ENCODE measurements around the gene HPX. TPM values are rescaled to one million over a fixed set of nuclear protein-coding genes. Genes with fewer than 3 reads are reported as not detected.
A peak's percentile ranks its signal among the peaks of the same experiment; 100 is the strongest.

HPX gene
- total RNA-seq, 1 donor from 2014 or later, result 5,455 TPM

DNA sequence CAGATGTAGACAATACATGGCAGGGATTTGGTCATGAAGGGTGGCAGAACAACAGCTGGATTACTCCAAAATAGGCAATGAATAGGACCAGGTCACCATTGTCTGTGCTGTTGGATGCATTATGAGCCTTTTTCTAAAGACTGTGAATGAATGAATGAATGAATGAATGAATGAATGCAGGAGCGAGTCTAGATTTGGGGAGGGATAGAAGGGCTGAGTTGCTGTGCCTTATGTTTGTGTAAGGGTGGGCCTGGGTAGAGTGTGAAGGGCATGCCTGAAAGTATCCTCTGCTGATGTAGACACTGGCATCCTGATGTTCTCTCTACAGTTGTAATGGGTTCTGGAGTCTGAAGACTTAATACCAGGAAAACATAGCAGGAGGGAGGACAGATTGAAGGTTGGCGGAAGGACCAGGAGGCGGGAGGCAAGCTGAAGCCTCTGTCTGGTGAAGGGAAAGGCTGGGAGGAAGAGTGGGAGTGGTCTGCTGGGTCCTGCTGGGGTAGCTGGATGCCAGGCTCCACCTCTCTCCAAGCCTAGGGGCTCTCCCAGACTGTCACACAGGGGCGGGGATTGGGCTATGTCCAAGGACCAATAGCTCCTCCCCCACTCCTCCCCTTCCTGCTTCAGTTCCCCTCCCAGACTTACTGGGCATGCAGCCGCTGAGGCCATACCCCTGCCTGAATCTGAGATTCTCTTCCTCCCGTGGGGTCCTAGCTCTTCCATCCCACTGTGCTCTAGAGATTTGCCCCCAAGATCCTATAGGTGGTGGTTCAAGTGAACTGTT is 28.1 kb upstream of the HPX start:
- DNase-seq (ENCODE audit: low spot score), result peak; percentile 76
- peak; percentile 56 for ATAC-seq

DNA sequence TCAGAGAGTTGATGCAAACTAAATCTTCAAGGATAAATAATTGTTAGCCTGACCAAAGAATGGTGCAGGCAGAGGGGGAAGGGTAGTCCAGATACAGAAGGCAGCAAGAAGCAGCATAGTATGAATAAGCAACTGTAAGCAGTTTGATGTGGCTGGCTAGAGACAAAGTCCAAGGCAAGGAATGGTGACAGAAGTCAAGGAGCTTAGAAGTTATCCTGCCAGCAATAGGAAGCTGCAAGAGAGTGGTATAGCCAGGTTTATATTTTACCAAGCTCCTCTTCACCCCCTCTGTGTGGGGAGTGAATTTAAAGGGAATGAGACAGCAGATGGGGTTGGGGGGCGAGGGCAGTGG is 18.3 kb upstream of the HPX start:
- ATAC-seq (no peak), DNase-seq (ENCODE audit: low spot score) (no peak)

DNA sequence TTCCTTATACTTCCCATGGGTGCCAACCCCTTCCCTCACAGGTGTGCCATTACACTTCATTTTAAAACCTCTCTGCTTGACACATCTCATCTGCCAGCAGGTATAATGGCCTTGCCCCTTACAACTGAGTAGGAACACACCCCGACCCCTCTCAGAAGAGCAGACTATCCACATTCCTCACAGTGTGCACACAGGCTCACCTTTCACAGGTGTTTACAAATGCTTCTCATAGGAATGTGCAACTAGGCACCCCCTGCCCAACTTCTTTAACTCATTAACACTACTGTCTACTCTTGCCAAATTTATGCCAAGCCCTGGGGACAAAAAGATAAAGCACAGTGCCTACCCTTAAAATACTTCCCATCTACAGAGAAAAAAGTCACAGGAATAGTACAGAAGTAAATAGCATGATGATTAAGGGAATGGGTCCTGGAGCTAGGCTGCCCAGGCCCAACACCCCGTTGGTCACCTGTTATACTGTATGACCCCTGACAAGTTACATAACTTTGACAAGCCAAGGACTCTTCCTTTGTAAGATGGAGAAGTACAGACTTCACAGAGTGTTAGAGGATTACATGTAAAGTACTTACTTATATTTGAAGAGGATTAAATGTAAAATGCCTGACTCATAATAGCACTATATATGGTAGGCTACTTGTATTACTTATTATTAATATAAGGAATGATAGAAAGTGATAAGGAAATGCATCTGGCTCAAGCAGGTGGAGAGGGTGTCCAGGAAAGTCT is 17.7 kb upstream of the HPX start:
- DNase-seq (ENCODE audit: low spot score) (no peak), ATAC-seq (no peak)

DNA sequence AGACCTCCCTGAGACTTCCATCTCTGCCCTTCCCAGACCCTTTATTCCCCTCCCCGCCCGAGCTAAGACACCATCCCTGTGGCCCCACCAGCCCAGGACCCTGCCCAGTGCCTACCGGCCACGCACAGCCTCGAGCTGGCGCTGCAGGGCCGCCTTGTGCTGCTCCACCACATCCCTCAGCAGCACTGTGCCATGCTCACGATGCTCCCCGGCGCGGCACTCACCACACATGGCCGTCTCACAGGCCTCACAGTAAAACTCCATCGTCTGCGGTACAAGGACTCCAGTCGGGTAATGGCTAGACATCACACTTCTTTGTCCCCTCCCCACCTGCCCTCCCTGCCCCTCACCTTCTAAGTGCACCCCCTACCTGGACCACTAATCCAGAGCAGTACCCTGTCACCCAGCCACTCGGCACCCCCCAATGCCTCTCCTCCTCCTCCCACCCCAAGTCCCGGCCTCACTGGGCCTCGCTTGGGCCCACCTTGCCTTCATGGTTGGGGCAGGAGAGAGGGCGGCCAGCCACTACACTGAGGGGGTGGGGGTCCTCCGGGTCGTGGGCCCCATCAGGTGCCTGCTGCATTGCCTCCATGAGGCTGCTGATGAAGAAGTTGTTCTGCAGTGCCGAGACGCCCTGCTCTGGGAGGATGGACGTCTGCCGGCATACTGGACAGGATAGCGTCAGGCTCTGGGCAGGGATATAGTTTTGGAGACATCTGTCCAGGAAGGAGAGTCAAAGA is 17.0 kb upstream of the HPX start:
- DNase-seq (ENCODE audit: low spot score) (no peak), ATAC-seq (no peak)

DNA sequence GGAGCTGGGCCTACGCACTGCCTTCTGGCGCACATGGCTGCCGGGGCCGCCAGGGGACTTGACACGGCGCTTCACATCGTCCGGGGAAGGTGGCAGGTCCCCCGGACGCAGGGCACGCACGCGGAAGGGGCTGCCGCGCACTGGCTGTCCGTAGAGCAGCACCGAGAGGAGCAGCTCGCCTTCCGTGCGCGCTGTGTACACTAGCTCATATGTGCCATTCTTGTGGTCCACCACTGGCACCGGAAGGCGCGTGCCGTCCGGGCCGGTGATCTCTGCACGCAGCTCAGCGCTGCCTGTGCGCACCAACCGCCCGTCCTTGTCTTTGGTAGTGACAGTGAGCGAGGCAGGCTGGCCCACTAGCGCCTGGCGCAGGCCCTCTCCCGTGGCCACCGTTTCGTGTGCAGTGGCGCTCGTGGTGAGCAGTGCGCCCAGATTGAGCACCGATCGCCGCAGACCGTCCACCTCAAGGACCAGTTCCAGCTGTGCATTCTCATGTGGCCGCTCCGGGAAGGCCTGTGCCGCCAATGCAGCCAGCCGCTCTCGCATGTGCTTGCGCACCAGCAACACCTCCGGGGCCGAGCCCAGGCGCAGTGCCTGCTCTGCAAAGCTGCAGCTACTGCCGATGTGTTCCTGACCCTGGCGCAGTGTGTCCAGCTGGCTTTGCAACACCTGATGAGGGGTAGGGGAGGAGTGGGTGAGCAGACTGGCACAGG is 15.7 kb upstream of the HPX start:
- no peak for ATAC-seq
- DNase-seq (ENCODE audit: low spot score), result no peak

DNA sequence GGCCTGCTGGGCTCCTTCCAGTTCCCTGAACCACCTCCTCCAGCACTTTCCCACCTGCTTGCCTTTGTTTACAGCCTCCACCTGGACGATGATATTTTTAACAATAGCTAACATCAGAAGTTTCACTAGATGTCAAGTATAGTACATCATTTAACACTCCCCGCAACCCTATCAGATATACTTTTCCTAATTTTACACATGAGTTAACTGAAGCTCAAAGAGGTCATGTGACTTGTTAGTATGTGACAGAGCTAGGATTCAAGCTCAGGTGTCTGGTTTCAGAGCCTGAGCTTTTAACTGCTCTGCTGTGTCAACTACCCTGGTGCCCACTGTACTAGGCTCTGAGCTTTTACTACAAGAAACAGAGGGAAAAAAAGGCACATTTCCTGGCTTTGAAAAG is 14.3 kb upstream of the HPX start:
- DNase-seq (ENCODE audit: low spot score), result no peak
- ATAC-seq, result no peak

DNA sequence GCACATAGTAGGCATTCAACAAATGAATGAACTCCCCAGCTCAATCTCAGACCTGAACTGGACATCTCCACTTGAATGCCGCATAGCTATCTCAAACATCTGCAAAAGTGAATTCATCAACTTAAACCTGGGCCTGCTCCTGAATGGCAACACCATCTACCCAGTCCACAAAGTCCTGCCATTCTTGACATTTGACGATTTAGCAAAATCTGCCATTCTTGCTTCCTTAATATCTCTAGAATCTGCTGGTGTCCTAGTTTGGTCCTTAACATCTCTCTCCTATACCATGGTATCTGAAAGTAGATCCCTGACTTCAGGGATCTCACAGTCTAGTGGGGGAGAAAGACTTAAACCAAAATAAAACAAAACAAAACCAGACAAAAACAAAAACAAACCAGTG is 12.4 kb upstream of the HPX start:
- ATAC-seq, result no peak
- DNase-seq (ENCODE audit: low spot score), result no peak

DNA sequence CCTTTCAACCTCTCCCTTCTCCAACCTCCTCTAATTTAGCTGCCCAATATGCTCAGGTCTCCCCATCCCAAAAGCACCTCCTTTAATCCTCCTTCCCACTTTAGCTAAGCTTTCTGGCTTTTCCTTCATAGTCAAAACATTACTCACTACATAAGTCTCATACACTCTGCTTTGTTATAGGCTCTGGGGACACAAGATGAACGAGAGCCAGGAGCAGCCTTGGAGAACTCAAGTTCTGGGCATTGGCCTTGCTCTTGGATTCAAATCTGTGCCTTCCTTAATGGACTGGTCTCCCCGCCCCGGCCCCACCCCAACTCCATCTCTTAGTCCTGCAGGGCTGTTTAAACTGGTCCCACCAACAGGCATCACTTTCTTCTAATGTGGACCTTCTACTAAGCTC is 11.4 kb upstream of the HPX start:
- DNase-seq (ENCODE audit: low spot score) (no peak), ATAC-seq (no peak)

DNA sequence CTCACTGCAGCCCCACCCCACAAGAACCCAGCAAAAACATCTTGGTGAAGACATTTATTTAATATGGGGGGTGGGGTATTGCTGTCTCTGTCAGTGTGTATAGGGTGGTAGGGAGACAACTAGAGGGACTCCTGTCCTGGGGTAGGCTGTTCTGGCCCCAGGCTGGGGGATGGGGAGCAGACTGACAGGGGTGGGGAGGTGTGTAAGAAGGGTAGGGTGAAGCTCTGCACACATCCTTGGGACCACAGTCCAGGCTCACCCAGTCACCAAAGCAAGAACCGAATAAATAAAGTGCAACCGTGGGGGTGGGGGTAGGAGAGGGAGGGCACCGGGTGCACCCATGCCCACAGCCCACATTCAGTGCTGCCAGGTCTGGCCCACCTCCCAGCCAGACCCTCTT is 7.8 kb upstream of the HPX start:
- DNase-seq (ENCODE audit: low spot score), result no peak
- no peak for ATAC-seq

DNA sequence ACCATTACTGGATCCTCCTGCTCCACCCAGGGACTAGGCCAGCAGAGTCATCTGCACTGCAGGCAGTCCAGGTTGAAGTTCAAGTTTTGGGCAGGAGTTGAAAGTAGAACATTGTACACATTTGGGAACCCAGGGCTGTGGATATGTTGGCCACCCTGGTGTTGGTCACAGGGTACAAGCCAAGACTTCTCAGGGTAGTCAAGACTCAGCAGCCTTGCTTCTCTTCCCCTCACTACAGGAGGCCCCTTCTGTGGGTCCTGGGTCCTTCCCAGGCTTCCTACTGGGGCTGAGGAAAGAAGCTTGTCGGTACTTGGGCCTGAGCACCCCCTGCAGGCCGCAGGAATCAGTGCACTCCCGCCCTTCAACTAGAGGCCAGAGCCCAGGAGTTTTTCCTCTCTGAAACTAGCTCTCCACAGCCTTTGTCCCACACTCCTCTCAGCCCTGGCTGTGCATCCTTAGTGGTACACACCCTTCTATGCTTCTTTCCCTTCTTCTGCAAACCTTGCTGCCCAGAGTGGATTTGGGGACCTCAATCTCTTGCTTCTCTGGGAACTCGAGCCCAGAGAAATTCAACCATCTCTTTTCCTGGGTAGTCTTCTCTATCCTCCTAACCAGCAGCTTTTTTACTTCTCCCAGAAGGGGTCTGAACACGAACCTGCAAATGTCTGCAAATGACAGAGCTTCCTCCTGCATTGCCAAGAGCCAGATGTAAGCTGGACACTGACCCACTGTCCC is 2.6 kb upstream of the HPX start:
- ATAC-seq, result peak; percentile 63
- peak; percentile 78 for DNase-seq (ENCODE audit: low spot score)

DNA sequence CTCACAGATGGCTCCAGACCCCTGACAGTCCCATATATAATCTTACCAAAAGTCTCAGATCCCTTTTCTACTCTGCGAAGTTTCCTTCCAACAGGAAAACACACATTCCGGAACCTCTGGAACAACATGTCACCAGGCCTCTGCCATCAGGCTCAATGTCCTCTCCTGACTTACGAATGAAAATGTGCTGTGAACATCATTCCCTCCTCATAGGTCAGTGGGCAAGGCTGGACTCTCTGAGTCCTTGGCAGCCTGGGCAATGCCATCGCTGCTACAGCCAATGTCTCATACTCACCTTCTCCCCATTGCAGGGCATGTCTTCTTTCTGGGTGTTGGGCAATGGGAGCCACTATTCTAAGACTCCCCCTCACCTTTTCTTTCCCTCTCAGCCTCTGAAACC is 1.7 kb upstream of the HPX start:
- ATAC-seq (peak; percentile 51), DNase-seq (ENCODE audit: low spot score) (peak; percentile 81)

DNA sequence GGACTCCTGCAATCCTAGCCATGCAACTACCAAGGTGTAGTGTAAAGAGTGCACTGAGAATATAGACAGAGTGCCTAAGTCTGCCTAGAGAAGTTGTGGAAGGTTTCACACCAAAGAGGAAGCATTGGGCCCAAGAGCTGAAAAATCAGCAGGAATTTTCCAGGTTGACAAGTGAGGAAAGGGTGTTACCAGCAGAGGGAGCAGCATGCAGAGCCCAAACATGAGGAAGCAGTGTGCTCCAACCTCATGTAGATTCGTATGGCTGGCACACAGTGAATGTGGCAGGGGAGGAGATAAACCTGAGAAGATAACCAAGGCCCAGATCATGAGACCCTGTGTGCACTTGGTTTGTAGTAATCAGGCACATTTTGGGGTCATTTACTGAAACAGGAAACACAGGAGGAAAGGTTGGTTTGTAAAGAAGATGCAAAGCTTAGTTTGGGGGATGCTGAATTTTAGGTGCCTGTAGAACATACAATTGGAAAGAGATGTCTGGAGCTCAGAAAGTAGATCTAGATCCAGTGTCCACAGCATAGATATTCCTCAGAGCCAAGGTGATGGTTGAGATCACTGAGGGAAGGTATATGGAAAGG is 1.7 kb downstream of the HPX start:
- DNase-seq (ENCODE audit: low spot score), result no peak
- peak; percentile 8 for ATAC-seq

DNA sequence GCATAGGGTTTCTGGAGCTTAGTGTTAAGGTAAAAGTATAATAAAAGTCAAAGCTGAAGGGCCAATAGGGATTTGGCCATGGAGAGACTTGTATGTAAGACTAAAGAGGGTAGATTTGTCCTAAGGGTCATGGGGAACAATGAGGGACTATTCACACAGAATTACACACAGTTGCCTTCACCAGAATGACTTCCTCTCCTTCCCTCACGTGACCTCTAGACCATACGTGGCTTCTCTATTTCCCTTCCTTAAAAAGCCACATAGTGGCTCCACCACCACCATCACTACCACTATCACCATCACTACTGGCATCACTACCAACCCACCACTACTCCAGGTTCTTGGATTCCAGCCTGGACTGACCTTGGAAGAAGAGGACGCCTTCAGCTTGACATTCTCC is 2.8 kb downstream of the HPX start:
- ATAC-seq, result no peak
- no peak for DNase-seq (ENCODE audit: low spot score)

DNA sequence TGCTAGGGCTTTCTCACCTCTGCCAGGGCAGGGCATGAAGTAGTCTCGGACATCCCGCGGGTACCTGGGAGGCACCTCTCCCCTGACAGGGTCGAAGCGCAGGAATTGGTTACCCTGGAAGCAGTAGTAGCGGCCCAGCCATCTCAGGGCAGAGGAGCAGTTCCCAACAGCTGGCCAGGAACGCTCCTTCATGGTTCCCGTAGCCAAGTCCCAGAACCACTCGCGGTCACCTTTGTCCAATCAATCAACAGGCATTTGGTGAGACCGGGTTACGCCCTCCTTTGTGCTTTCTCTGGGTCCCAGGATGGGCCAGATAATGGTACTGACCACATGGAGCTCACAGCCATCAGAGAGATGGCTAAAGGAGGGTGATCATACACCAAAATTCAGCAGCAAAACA is 3.4 kb downstream of the HPX start:
- DNase-seq (ENCODE audit: low spot score) (peak; percentile 82), ATAC-seq (peak; percentile 45)

DNA sequence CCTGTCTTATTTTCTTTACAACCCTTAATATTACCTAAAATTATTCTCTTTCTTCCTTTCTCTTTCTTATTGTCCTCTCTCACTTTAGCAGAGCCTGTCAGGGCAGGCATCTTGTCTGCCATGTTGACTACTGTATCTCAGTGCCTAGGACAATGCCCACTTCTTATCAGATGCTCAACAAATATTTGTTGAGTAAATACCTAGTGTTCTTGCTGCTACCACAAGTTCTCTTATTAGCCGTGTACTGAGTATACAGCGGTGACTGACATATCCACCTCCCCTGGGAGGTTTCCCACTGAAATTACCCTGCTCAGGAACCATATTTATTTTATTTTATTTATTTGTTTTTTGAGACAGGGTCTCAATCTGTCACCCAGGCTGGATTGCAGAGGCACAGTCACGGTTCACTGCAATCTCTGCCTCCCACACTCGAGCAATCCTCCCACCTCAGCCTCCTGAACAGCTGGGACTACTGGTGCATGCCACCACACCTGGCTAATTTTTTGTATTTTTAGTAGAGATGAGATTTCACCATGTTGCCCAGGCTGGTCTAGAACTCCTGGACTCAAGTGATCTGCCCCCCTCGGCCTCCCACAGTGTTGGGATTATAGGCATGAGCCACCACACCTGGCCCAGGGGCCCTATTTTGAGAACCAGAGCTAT is 6.7 kb downstream of the HPX start:
- peak; percentile 11 for ATAC-seq

DNA sequence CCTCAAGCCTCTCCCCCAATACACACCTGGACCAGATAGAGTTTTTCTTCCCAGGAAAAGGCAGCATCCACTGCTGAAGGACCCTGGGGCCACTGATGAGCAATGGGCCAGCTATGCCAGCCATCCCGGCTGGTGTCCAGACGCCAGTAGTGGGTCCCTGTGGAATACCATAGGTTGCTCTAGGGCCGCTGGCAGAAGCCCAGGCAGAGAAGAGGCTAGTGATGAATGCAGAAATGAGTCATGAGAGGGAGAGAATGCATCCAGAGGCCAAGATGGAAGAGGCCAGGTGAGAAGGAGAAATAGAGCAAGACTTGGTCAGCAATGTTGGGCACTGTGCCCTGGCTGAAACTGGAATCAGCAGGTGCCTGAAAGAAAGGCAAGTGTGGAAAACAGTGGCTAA is 8.9 kb downstream of the HPX start:
- ATAC-seq (peak; percentile 4), DNase-seq (ENCODE audit: low spot score) (no peak)

More for the DNA sequence above, 6.7 kb downstream of the HPX start:
- no peak for DNase-seq (ENCODE audit: low spot score)

DNA sequence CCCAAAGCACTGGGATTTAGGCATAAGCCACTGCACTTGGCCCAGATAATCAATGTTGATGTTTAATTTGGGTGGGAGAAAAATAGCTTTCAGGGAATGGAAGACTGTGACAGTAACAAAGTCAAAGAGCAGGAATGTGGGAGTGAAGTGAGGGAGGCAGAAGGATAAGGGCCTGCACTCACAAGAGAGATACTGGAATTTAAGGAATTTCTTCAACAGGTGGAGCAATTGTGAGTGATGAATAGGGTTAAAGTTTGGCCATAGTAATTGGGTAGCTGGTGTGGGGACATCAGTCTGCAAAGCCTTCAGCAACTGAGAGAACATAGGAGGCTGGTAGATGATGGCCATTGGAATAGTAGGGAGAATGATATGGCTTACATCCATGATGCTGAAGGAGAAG is 13.3 kb downstream of the HPX start:
- DNase-seq (ENCODE audit: low spot score) (no peak), ATAC-seq (no peak)

DNA sequence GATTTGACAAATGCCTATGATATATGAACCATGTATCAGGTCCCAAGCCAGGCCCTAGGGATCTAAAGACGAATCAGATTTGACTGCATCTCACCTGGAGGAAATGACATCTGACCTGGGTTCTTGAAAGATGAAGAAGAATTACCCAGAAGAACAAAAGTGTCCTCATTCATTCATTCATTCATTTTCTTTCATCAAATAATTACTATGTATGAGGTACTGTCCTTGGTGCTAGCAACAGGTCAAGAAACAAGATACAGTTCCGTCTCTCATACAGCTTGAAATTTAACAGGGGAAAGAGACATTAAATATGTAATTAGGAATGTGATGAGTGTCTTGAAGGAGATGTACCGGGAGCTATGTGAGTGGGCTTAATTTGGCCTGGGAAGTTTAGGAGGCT is 20.1 kb downstream of the HPX start:
- ATAC-seq, result no peak
- no peak for DNase-seq (ENCODE audit: low spot score)

DNA sequence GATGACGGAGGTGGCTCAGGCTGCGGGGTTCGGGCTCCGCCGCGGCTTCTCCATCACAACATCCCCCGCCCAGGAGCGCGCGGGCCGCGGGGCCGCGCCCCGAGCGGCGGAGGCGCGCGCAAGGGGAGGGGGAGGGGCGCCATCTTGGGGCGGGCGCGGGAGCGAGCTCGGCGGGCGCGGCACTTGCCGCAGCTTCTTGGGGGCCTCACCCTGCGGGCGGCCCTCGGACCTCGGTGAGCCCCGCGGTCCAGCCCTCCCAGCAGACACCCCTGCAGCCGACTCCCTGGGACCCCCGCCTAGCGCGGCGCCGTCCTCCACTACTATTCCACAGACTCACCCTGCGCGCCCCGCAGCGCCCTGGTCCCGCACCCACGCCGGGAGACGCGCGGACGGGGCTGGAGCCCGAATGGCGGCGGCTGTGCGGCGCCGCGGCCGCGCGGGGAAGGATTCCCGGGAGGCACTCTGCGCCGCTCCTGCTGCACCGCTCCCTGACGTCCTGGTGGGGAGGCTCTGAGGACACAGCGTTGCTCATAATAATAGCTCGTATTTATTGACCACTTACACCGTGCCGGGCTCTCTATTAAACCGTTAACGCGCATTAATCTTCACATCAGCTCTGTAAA is 21.7 kb downstream of the HPX start, which contains the start of gene APBB1:
Gene APBB1, minus strand, starts transcription at position 86 of the 623 bp plus-strand sequence. CDS start 7,747 bp downstream, outside the sequence.
- ATAC-seq (peak; percentile 91), DNase-seq (ENCODE audit: low spot score) (peak; percentile 56)
